Neural progenitor cell (in vitro differentiated cells): ENCODE measurements around the gene NR4A1. TPM values are rescaled to one million over a fixed set of nuclear protein-coding genes. Genes with fewer than 3 reads are reported as not detected.

Experiments used
- DNase-seq: peaks from one replicate; pipeline ENCODE4 v3.0.0-alpha.2; 2016; ENCODE audit warnings: low spot score
- H2AFZ ChIP-seq: fragments of 200-600 bp; sonication (generic); replicated peaks from 2 replicates; pipeline ENCODE4 v1.6.1; 2016; ENCODE audit warnings: antibody characterized with exemption
- H3F3A ChIP-seq: fragments of 200-600 bp; sonication (generic); 2 replicates; pipeline ENCODE4 v1.6.1; 2016; ENCODE audit warnings: antibody characterized with exemption, low read depth
- H3K27ac ChIP-seq: fragments of 200-600 bp; sonication (generic); 2 replicates; pipeline ENCODE4 v1.5.1; 2016; ENCODE audit warnings: mild to moderate bottlenecking
- H3K27me3 ChIP-seq: fragments of 200-600 bp; sonication (generic); 2 replicates; pipeline ENCODE4 v1.6.1; 2016; ENCODE audit warnings: mild to moderate bottlenecking, moderate library complexity
- H3K36me3 ChIP-seq: fragments of 200-600 bp; sonication (generic); 2 replicates; pipeline ENCODE4 v1.5.1; 2016
- H3K4me1 ChIP-seq: fragments of 200-600 bp; sonication (generic); 2 replicates; pipeline ENCODE4 v1.6.1; 2016; ENCODE audit warnings: mixed run types
- H3K4me2 ChIP-seq: fragments of 200-600 bp; sonication (generic); 2 replicates; pipeline ENCODE4 v1.6.1; 2016
- H3K4me3 ChIP-seq: fragments of 200-600 bp; sonication (generic); 2 replicates; pipeline ENCODE4 v1.5.1; 2016
- H3K79me2 ChIP-seq: fragments of 200-600 bp; sonication (generic); 2 replicates; pipeline ENCODE4 v1.6.1; 2016; ENCODE audit warnings: low read depth
- H3K9ac ChIP-seq: fragments of 200-600 bp; sonication (generic); 2 replicates; pipeline ENCODE4 v1.6.1; 2016
- H3K9me3 ChIP-seq: fragments of 200-600 bp; sonication (generic); 2 replicates; pipeline ENCODE4 v1.5.1; 2016; ENCODE audit warnings: low read depth
- H4K20me1 ChIP-seq: fragments of 200-600 bp; sonication (generic); 2 replicates; pipeline ENCODE4 v1.6.1; 2016; ENCODE audit warnings: low read depth
- H3K27ac Mint-ChIP-seq: 3 replicates; pipeline ENCODE4 v1.8.0; 2021; ENCODE audit warnings: mixed read lengths
- H3K27me3 Mint-ChIP-seq: 2 replicates; pipeline ENCODE4 v1.8.0; 2022; ENCODE audit warnings: low read depth, mild to moderate bottlenecking, inconsistent platforms, moderate library complexity, mixed read lengths; ENCODE audit not compliant: insufficient read depth
- H3K36me3 Mint-ChIP-seq: 3 replicates; pipeline ENCODE4 v1.8.0; 2021; ENCODE audit warnings: mixed read lengths
- H3K4me1 Mint-ChIP-seq: 3 replicates; pipeline ENCODE4 v1.8.0; 2021; ENCODE audit warnings: mixed read lengths
- H3K4me3 Mint-ChIP-seq: 3 replicates; pipeline ENCODE4 v1.8.0; 2021; ENCODE audit warnings: mild to moderate bottlenecking, moderate library complexity, mixed read lengths
- H3K9me3 Mint-ChIP-seq: 3 replicates; pipeline ENCODE4 v1.8.0; 2020; ENCODE audit warnings: mixed read lengths
- EZH2 ChIP-seq: fragments of 200-600 bp; sonication (generic); IDR thresholded peaks from 2 replicates; pipeline ENCODE4 v1.6.1; 2017; ENCODE audit warnings: antibody characterized with exemption, mild to moderate bottlenecking, moderate library complexity
- EZH2phosphoT487 ChIP-seq: fragments of 200-600 bp; sonication (generic); IDR thresholded peaks from 2 replicates; pipeline ENCODE4 v1.6.1; 2017; ENCODE audit warnings: antibody characterized with exemption
- total RNA-seq: library from RNA; depleted of rRNA; stranded (reverse); fragments of >200 nt; gene quantifications from 2 replicates; pipeline ENCODE4 v1.2.3, GENCODE V29; 2015; ENCODE audit warnings: low replicate concordance
- TF ChIP-seq, protein P1 (sequence below): fragments of 200-600 bp; sonication (generic); IDR thresholded peaks from 2 replicates; pipeline ENCODE4 v1.5.1; 2017; ENCODE audit warnings: antibody characterized with exemption, mild to moderate bottlenecking

Gene NR4A1
- total RNA-seq, 1 donor from 2014 or later: 8.2 TPM

DNA sequence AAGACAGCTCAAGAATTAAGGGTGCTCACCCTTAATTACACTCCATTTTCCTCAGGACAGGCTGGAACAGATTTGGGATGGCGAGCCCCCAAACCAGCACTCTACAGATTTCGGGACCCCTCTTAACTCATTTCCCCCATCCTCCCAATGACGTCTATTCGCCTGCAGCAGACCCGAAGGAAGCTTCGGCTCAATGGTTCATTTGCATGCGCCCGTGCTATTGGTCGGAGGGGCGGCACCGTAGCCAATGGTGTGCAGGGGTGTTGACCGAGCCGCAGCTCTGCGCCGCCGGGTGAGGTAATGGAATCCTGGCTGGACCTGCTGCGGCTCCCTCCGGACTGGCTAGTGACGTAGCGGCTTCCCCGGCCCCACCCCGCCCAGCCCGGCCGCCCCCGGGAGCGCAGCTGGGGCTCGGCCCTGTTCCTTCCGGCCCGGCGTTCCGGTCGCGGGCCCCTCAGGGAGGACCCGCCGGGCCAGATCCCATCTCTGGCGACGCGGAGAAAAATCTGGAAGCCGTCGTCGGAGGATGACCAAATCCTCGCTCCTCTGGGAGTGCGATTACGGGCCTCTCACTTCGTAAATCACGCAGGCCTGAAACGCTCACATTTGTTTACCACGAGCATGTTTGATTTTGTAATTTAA lies 18.3 kb upstream of the NR4A1 start:
- no peak overlapping the region for H2AFZ ChIP-seq
- peak overlapping the region; percentile 74 for H3K4me2 ChIP-seq
- no peaks in the 10 kb centered on the region for H3K9me3 ChIP-seq
- peaks cover 36% of the 10 kb centered on the region for H3F3A ChIP-seq
- peak overlapping the region; percentile 39 for H3K4me3 ChIP-seq
- peaks cover 29% of the 10 kb centered on the region for H3K4me1 ChIP-seq
- H3K27ac ChIP-seq: no peak overlapping the region
- H3K4me1 Mint-ChIP-seq: peaks cover 45% of the 10 kb centered on the region
- TF ChIP-seq EZH2phosphoT487: no peak
- TF ChIP-seq EZH2: no peak
- TF ChIP-seq, protein P1, sequence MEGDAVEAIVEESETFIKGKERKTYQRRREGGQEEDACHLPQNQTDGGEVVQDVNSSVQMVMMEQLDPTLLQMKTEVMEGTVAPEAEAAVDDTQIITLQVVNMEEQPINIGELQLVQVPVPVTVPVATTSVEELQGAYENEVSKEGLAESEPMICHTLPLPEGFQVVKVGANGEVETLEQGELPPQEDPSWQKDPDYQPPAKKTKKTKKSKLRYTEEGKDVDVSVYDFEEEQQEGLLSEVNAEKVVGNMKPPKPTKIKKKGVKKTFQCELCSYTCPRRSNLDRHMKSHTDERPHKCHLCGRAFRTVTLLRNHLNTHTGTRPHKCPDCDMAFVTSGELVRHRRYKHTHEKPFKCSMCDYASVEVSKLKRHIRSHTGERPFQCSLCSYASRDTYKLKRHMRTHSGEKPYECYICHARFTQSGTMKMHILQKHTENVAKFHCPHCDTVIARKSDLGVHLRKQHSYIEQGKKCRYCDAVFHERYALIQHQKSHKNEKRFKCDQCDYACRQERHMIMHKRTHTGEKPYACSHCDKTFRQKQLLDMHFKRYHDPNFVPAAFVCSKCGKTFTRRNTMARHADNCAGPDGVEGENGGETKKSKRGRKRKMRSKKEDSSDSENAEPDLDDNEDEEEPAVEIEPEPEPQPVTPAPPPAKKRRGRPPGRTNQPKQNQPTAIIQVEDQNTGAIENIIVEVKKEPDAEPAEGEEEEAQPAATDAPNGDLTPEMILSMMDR: no peak
- peak overlapping the region; percentile 81 for H3K4me3 Mint-ChIP-seq
- H3K9ac ChIP-seq: no peak overlapping the region
- peak; percentile 98 for DNase-seq
- no peaks in the 10 kb centered on the region for H3K9me3 Mint-ChIP-seq
- H3K27ac Mint-ChIP-seq: peak overlapping the region; percentile 96
- H4K20me1 ChIP-seq: peaks cover 1% of the 10 kb centered on the region
- H3K27me3 ChIP-seq: peaks cover 47% of the 10 kb centered on the region
- H3K27me3 Mint-ChIP-seq: peaks cover 28% of the 10 kb centered on the region
- no peaks in the 10 kb centered on the region for H3K79me2 ChIP-seq
- H3K36me3 ChIP-seq: no peaks in the 10 kb centered on the region
- H3K36me3 Mint-ChIP-seq: no peaks in the 10 kb centered on the region

DNA sequence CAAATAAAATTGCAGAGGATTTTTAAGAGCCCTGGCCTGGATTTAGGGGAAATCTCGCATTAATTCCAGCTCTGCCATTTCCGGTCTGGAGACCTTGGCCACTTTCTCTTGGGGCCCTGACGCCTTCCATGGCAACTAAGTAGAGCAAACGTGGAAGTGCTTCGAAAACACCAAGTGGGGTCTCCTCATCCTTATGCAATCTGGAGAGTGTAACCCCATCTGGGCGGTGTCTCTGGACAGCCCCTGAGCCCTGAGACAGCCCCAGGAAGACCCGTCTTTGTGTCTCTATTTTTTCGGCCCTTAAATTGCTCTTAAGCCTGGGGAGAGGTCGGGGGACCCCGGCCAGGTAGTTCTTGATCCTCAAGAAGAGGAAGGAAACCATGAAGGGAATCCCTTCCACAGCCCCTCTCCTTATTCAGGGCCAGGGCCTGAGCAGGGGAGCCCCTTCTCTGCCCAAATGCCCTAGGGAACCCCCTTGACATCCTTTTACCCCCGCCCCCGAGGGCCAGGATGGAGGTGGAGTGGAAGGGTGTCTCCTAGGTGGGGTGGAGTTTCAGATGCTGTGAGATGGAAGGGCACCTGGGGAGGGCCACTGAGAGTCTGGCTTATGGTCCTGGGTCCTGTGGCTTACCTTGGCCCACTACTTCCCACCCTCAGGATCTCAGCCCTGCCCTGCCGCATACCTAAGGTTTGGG lies 17.6 kb upstream of the NR4A1 start:
- Mint-ChIP-seq H3K9me3 (no peaks in the 10 kb centered on the region), H3K27ac (peak overlapping the region; percentile 63), H3K4me1 (peaks cover 50% of the 10 kb centered on the region), H3K4me3 (peak overlapping the region; percentile 81), H3K27me3 (peaks cover 33% of the 10 kb centered on the region), H3K36me3 (no peaks in the 10 kb centered on the region)
- Histone ChIP-seq H3K9me3 (no peaks in the 10 kb centered on the region), H3K4me1 (peaks cover 29% of the 10 kb centered on the region), H3K27ac (no peak overlapping the region), H2AFZ (no peak overlapping the region), H3K4me3 (peak overlapping the region; percentile 31), H3K27me3 (peaks cover 53% of the 10 kb centered on the region), H3K4me2 (peak overlapping the region; percentile 65), H4K20me1 (peaks cover 8% of the 10 kb centered on the region), H3K79me2 (no peaks in the 10 kb centered on the region), H3K9ac (no peak overlapping the region), H3K36me3 (no peaks in the 10 kb centered on the region), H3F3A (peaks cover 42% of the 10 kb centered on the region)
- TF ChIP-seq, protein P1: no peak
- no peak for TF ChIP-seq EZH2
- no peak for TF ChIP-seq EZH2phosphoT487
- no peak for DNase-seq

DNA sequence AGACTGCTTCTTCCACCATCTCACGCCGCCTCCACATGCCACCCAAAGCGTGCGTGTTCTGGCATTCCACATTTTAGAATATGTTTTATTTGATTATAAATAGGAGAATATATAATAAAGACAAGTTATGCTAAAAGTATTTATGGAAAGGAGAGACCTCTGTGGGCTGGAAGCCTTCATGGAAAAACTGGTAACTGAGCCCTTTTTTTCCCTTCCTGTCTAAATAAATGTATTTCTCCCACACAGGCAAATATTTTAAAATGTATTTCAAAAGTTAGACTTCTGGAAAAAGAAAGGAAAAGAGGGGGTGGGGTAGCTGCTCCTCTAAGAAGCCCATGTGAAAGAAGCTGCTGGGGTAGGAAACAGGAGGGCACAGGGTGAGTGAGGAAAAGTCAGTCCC lies 16.1 kb upstream of the NR4A1 start:
- H3K27me3 Mint-ChIP-seq: peaks cover 29% of the 10 kb centered on the region
- H3K27ac Mint-ChIP-seq: no peak overlapping the region
- DNase-seq: no peak
- no peaks in the 10 kb centered on the region for H3K9me3 ChIP-seq
- peaks cover 24% of the 10 kb centered on the region for H4K20me1 ChIP-seq
- H3K4me2 ChIP-seq: no peak overlapping the region
- no peaks in the 10 kb centered on the region for H3K36me3 ChIP-seq
- H3K36me3 Mint-ChIP-seq: no peaks in the 10 kb centered on the region
- peaks cover 15% of the 10 kb centered on the region for H3K4me1 ChIP-seq
- H3K4me1 Mint-ChIP-seq: peaks cover 45% of the 10 kb centered on the region
- H3K4me3 ChIP-seq: no peak overlapping the region
- H3K4me3 Mint-ChIP-seq: peak overlapping the region; percentile 87
- peaks cover 34% of the 10 kb centered on the region for H3F3A ChIP-seq
- H3K9ac ChIP-seq: no peak overlapping the region
- H3K27me3 ChIP-seq: peaks cover 60% of the 10 kb centered on the region
- no peaks in the 10 kb centered on the region for H3K79me2 ChIP-seq
- H3K9me3 Mint-ChIP-seq: no peaks in the 10 kb centered on the region
- no peak overlapping the region for H3K27ac ChIP-seq
- TF ChIP-seq EZH2phosphoT487 (no peak), EZH2 (no peak)
- TF ChIP-seq, protein P1: no peak
- no peak overlapping the region for H2AFZ ChIP-seq
